ENCODE results near the gene LIN9. TPM values are rescaled to one million over a fixed set of nuclear protein-coding genes. Genes with fewer than 3 reads are reported as not detected.
A peak's percentile ranks its signal among the peaks of the same experiment; 100 is the strongest.
"Not testable (repeated sequence)": the region's sequence is repeated elsewhere in the genome, so short reads cannot be mapped to it uniquely, and the experiment has no call there.

LIN9 gene
- total RNA-seq, 1 donor from 2014 or later: 0.70 TPM

- no peak for DNase-seq (ENCODE audit: low spot score)
- no peak for ATAC-seq
Observed at GRCh38 chr1:226216056-226216455, 92.9 kb downstream of the LIN9 start.

DNA sequence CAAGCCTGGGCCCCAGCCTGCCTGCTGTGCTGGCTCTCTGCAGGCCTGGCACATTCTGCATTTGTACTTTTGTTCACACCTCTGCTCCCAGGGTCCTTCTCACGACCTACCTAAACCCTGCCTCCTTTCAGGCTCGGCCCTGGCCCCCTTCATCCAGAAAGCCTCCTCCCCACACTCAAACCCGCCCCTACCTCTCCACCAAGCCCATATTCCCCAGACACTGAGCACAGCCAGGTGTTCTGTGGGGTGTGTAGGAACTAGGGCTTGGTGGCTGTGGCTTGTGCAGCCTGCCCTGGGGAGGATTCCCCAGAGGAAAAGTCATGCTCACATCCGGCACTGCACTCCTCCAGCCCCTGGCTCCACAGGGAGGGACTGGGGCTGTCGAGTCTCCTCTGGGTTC lies 93.7 kb downstream of the LIN9 start:
- no peak for DNase-seq (ENCODE audit: low spot score)
- no peak for ATAC-seq

DNA sequence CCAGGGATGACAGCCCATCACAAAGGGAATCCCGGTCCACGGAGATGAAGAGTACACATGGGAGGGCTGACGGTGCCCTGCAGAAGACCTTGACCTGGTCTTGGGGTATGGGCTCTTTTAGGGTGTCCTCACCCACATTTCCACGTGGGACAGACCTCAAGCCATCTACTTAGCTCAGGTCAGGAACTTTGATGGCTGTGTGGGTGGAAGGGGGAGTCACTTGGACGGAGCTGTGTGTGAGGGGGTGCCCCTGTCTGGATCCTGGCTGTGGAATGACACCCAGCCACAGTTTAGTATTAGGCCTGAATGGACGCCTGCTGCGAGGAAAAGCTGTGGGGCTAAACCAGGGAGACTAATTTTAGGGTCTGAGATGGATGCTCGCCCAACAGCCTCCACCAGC lies 96.4 kb downstream of the LIN9 start:
- no peak for DNase-seq (ENCODE audit: low spot score)
- no peak for ATAC-seq

- no peak for DNase-seq (ENCODE audit: low spot score)
- no peak for ATAC-seq
Observed at GRCh38 chr1:226211181-226211821, 97.7 kb downstream of the LIN9 start.

DNA sequence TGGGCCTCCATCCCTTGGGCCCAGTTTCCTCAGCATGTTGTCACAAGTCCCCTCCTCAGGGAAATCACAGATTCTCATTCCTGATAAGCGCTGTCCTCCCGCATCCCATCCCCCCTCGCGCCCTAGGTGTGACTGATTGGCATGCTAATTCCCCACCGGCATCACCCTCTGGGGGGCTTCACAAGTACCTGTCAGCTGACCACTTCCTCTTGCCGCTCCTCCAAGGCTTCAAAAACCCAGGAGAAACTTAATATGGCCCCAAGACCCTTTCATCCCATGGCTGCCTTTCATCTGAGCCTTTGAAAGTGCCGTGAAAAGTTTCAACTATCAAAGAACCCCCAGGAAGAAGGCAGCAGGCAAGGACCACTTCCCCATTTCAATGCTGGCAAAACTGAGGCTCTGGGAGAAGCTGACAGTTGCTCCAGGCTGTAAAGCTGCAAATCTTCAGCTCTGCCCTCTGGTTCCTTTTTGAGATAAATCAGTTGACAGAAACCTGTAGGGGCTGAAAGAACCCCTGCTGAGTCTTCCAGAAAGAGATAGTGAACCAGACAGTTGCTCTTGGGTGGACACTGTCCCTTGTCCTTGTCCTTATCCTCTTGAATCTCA lies 98.3 kb downstream of the LIN9 start:
- DNase-seq (ENCODE audit: low spot score) (no peak), ATAC-seq (no peak)

GRCh38 chr1:226209307-226210059 lies 99.5 kb downstream of the LIN9 start:
- no peak for DNase-seq (ENCODE audit: low spot score)
- no peak for ATAC-seq

DNA sequence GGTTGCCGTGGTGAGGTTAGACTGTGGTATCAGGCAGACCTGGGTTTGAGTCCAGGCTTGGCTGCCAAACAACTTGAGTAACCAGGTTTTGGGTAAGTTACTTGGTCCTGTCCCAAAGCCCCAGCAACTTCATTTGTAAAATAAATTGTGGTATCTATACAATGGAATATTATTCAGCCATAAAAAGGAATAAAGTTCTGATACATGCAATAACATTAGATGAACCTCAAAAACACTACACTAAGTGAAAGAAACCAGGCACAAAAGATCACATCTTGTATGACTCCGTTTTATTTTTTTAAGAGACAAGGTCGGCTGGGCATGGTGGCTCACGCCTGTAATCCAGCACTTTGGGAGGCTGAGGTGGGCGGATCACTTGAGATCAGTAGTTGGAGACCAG lies 101.9 kb downstream of the LIN9 start:
- no peak for DNase-seq (ENCODE audit: low spot score)
- ATAC-seq: no peak

DNA sequence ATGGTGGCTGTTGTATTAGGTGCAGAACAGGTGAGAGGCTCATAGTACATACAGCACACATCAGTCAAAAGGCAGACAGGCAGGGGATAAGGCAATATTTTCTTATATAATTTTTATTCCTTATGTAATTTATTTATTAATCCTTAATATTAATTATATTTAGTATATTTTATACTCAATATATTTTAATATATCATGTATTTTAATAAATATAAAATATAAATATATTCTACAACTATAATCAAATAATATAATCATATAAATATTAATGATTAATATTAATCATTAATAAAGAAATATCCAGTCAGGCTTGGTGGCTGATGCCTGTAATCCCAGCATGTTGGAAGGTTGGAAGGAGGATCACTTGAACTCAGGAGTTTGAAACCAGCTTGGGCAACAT lies 104.8 kb downstream of the LIN9 start:
- ATAC-seq (no peak), DNase-seq (ENCODE audit: low spot score) (no peak)

- ATAC-seq (no peak), DNase-seq (ENCODE audit: low spot score) (no peak)
Observed at GRCh38 chr1:226203655-226204054, 105.3 kb downstream of the LIN9 start.

DNA sequence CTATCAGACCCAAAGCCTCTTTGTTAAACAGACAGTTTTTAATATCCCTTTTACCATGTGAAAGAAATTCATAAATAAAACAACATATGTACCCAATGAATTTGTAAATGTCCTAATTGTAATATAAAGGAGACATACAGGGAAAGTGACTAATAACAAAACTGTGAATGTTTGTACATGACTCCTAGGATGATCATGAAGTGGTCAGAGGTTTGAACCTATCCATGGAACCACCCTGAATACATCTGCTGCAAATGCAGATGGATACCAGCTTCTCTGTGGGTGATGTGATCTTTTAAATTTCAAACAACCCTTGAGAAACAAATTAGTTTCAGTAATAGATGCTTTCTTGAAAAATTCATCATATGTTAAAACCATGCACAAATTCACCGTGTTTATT lies 105.7 kb downstream of the LIN9 start:
- DNase-seq (ENCODE audit: low spot score): no peak
- no peak for ATAC-seq

DNA sequence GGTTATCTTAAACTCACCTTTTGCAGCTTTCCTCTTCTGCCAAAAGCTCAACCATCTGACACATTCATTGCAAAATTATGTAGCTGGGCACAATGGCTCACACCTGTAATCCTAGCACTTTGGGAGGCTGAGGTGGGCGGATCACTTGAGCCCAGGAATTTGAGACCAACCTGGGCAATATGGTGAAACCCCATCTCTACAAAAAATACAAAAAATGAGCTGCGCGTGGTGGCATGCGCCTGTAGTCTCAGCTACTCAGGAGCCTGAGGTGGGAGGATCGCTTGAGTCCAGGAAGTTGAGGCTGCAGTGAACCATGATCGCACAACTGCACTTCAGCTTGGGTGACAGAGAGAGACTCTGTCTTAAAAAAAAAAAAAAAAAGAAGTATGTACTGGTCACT lies 106.3 kb downstream of the LIN9 start:
- not testable (repeated sequence) for ATAC-seq; DNase-seq (ENCODE audit: low spot score)

DNA sequence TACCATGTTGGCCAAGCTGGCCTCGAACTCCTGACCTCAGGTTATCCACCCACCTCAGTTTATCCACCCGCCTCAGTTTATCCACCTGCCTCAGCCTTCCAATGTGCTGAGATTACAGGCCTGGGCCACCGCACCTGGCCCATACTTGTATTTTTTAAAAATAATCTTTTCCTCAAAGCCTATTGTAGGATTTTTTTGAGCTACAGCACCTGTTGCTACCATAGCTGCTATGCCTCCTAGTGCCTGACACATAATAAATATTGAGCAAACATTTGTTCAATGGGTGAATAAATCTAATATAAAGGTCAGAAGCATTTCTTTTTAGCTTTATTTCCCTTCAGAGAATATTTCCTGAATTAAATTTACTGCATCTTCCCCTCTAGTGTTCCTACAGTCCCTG lies 106.7 kb downstream of the LIN9 start:
- ATAC-seq: no peak
- no peak for DNase-seq (ENCODE audit: low spot score)

- DNase-seq (ENCODE audit: low spot score): no peak
- ATAC-seq: no peak
Observed at GRCh38 chr1:226201029-226201593, 107.9 kb downstream of the LIN9 start.

GRCh38 chr1:226199971-226200370 lies 109.0 kb downstream of the LIN9 start:
- ATAC-seq (no peak), DNase-seq (ENCODE audit: low spot score) (no peak)

DNA sequence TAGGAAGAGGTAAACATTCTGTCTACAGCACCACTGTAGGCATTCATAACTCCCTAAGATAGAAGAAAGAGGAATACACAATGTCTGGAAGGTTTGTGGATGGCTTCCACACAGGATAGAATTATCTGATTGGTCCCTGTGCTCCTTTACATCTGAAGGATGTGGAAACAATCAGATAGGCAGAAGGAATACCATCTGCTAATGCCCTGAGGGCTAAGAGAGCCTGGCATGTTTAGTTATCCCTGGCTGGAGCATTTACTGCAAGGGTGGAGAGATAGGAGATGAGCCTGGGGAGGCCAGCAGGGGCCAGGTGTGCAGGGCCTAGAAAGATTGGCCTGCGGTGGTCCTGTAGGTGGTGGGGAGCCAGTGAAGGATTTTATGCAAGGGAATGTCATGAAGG lies 113.8 kb downstream of the LIN9 start:
- DNase-seq (ENCODE audit: low spot score): no peak
- no peak for ATAC-seq

- ATAC-seq (no peak), DNase-seq (ENCODE audit: low spot score) (no peak)
Observed at GRCh38 chr1:226187380-226187779, 121.6 kb downstream of the LIN9 start.

DNA sequence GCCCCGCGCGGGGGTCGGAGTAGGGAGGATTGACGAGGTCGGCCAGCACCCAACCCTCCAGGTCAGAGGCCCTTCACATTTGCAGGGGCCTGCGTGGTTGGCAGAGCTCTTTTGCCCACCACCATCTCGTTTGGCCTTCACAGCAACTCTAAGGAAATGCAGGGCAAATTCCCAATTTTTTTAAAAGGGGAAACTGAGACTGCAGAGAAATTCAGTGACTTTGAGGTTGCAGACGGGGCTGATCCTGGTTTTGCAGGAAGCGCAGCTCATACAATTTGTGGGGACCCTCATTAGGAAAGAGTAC lies 122.0 kb downstream of the LIN9 start:
- no peak for ATAC-seq
- DNase-seq (ENCODE audit: low spot score): no peak

DNA sequence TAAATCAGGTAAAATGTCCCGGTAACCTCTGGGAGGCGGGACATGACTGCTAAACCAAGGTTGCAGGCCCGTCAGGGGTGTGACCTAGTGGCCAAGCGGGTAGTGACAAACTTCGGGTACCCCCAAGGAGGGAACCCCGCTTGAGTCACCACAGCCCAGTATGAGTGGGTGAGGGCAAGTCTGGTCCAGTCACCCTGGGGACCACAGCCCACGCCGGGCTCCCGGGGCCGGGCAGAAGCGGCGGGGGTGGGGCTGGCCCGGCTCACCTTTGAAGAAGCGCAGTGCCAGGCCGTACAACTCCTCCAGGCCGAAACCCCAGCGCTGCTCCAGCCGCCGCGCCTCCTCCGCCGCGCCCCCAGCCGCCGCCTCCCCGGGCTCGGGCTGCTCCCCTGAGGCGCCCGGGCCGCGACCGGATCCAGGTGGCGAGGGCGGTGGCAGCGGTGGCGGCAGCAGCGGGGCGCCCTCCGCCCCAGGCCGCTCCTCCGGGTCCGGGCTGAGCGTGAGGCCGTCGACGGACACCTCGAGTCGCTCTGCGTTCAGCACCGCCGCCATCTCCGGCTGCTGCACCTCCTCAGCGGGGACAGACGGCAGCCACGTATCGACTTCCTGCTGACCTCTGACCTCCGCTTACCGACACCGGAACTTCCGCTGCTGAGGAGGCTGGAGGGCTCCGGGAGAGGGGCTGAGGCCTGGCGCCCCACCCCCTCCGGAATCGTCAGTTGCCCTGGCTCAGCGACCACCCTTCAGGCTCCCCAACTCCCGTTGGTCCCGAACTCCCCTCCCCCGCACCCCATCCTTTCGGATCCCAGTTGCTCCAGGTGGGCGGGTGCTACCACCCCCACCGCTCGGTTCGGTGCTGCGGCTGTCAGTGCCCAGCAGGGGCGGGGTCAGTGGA lies 122.6 kb downstream of the LIN9 start, which contains the start of gene ACBD3:
TSS of gene ACBD3 (minus strand) at position 618 of the 895 bp plus-strand sequence. CDS start at position 552, 66 bp downstream.
- peak; percentile 87 for DNase-seq (ENCODE audit: low spot score)
- peak; percentile 96 for ATAC-seq

DNA sequence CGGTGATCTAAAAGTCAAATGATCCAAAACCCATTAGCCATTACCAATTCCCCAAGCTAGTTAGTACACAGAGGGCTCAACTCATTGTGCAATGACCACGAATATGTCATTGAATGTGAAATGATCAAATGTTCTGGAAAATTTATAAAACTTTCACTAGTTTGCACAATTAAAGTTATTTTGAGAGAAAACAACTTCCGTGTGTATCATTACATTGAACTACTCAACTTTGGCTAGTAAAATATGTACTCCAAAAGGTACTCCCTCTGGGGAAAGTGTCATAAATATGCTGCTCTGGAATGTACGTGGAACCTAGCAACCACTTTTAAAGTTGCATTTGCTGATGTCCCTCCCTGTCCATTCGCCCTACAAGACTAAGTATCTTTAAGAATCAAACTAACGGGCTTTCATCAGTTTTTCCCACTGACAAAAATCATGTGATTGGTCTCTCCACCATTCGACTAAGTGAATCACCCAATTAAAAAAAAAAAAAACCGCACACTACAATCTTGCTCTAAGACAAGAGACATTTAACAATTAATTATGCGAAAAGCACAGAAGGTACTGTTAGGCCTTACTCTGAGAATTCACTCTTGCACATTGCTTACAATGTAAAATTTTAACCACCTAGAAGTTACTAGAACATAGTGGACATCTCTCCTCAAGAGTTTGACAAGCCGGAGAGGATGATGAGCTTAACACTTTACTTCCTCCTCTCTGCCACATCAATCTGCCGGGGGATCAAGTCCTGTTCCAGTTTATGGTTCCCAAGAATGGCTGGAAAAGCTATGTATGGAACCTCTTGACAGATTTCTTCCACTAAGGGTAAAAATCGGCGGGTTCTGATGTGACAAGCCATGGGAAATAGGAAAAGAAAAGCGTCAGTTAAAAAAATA lies 123.6 kb downstream of the LIN9 start:
- ATAC-seq: no peak
- DNase-seq (ENCODE audit: low spot score): no peak
